Keratinocyte (primary cell): ENCODE data around the gene TUBA1A. TPM values are rescaled to one million over a fixed set of nuclear protein-coding genes. Genes with fewer than 3 reads are reported as not detected.
"Not testable (repeated sequence)": the region's sequence is repeated elsewhere in the genome, so short reads cannot be mapped to it uniquely, and the experiment has no call there.

ENCODE experiments used
- DNase-seq: peaks from one replicate; pipeline ENCODE4 v3.0.0-alpha.2; 2011; ENCODE audit warnings: low read depth, missing footprints, low spot score
- FAIRE-seq: peaks from 2 replicates; lab custom pipeline; 2011; peaks lifted over from hg19 to GRCh38; lab: Jason Lieb, UNC
- H2AFZ ChIP-seq: 2 replicates; pipeline ENCODE4 v1.6.0; 2012; ENCODE audit warnings: low read length, control low read depth, inconsistent platforms; ENCODE audit not compliant: control insufficient read depth
- H3K27ac ChIP-seq: 2 replicates; pipeline ENCODE4 v1.5.1; 2011; ENCODE audit warnings: low read length; ENCODE audit not compliant: control insufficient read depth, insufficient read depth
- H3K27me3 ChIP-seq: 3 replicates; pipeline ENCODE4 v1.6.0; 2011; ENCODE audit warnings: low read length; ENCODE audit not compliant: control insufficient read depth, insufficient read depth; ENCODE audit errors: extremely low read depth
- H3K36me3 ChIP-seq, 2 experiments: 2 replicates in 1 of 2; 3 replicates in 1 of 2; pipeline ENCODE4 v1.5.1; 2011; ENCODE audit warnings: low read length in 2 of 2, mild to moderate bottlenecking in 1 of 2; ENCODE audit not compliant: control insufficient read depth in 2 of 2, insufficient read depth in 2 of 2; ENCODE audit errors: extremely low read depth in 1 of 2
- H3K4me1 ChIP-seq: 3 replicates; pipeline ENCODE4 v1.5.1; 2011; ENCODE audit warnings: low read length; ENCODE audit not compliant: control insufficient read depth, insufficient read depth; ENCODE audit errors: extremely low read depth
- H3K4me2 ChIP-seq: 3 replicates; pipeline ENCODE4 v1.6.0; 2011; ENCODE audit warnings: low read depth, low read length; ENCODE audit not compliant: control insufficient read depth, insufficient read depth; ENCODE audit errors: extremely low read depth
- H3K4me3 ChIP-seq, 3 experiments: fragments of 200-600 bp in 1 of 3; sonication (generic) in 1 of 3; 2 replicates in 2 of 3; 3 replicates in 1 of 3; pipeline ENCODE4 v1.5.1; 2011 to 2016; ENCODE audit warnings: low read length in 3 of 3, mild to moderate bottlenecking in 3 of 3, control low read depth in 2 of 3, inconsistent platforms in 1 of 3, low read depth in 1 of 3, mixed read lengths in 1 of 3, mixed run types in 1 of 3, moderate library complexity in 1 of 3; ENCODE audit not compliant: control insufficient read depth in 2 of 3, insufficient read depth in 2 of 3; ENCODE audit errors: extremely low read depth in 1 of 3
- H3K79me2 ChIP-seq: 2 replicates; pipeline ENCODE4 v1.6.0; 2012; ENCODE audit warnings: low read length; ENCODE audit not compliant: control insufficient read depth, insufficient read depth
- H3K9ac ChIP-seq: 3 replicates; pipeline ENCODE4 v1.6.0; 2011; ENCODE audit warnings: low read length; ENCODE audit not compliant: control insufficient read depth, insufficient read depth; ENCODE audit errors: extremely low read depth
- H3K9me1 ChIP-seq: 3 replicates; pipeline ENCODE4 v1.6.0; 2011; ENCODE audit warnings: low read length; ENCODE audit not compliant: control insufficient read depth, insufficient read depth; ENCODE audit errors: extremely low read depth
- H3K9me3 ChIP-seq: 2 replicates; pipeline ENCODE4 v1.5.1; 2012; ENCODE audit warnings: low read depth, low read length; ENCODE audit not compliant: control insufficient read depth
- H4K20me1 ChIP-seq: 3 replicates; pipeline ENCODE4 v1.6.0; 2011; ENCODE audit warnings: low read length; ENCODE audit not compliant: control insufficient read depth, insufficient read depth; ENCODE audit errors: extremely low read depth
- EZH2 ChIP-seq: IDR thresholded peaks from one replicate; pipeline ENCODE4 v1.6.1; 2012; ENCODE audit warnings: inconsistent platforms, mild to moderate bottlenecking, low read length, moderate library complexity
- dilution Hi-C: fragments of 300-500 bp; cut with MboI; formaldehyde crosslinking; loops from one replicate; pipeline ENCODE4 v1.7.0; 2020; ENCODE audit warnings: low sequenced_read_pairs; ENCODE audit not compliant: extremely low pct_ligation_motif_present
- polyA plus RNA-seq, 5 experiments: library from polyadenylated mRNA; depleted of rRNA in 3 of 5; stranded (reverse) in 3 of 5; stranded (forward) in 1 of 5; unstranded in 1 of 5; fragments of >200 nt; gene quantifications; 1 replicate in 1 of 5; 2 replicates in 3 of 5; 3 replicates in 1 of 5; pipeline versions ENCODE4 v1.2.1 to v1.2.3, GENCODE V29; 2011 to 2012; ENCODE audit warnings: missing spikeins in 2 of 5, low read depth in 1 of 5, low replicate concordance in 1 of 5
- TF ChIP-seq, protein P1 (sequence below), 3 experiments: IDR thresholded peaks in 1 of 3; conservative IDR thresholded peaks in 1 of 3; optimal IDR thresholded peaks in 1 of 3; 2 replicates in 2 of 3; 3 replicates in 1 of 3; pipeline versions ENCODE3 to v1.5.1; 2011; ENCODE audit warnings: low read length in 3 of 3, mild to moderate bottlenecking in 3 of 3, moderate library complexity in 2 of 3, control low read depth in 1 of 3, inconsistent platforms in 1 of 3; ENCODE audit not compliant: insufficient read depth in 2 of 3; ENCODE audit errors: extremely low read depth in 1 of 3

TUBA1A gene
- polyA plus RNA-seq, 1 donor (not counting 4 experiments of a cell fraction or from before 2014, with no cell fraction given): 288 TPM

DNA sequence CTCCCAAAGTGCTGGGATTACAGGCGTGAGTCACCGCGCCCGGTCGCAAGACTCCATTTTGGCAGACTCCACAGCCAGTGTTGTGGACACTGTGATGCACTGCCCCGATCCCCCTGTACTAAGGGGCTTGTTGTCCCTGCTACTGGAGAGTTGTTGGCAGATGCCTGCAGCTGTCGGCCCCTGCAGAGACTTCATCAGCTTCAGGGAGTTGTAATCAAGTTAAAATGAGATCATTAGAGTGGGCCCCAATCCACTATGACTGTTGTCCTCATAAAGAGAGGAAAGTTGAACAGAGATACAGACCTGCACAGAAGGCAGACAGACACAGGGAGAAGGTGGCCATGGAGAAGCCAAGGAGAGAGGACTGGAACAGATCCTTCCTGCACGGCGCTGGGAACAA, 23.7 kb upstream of the TUBA1A start:
- H3K36me3 ChIP-seq: no peaks in the 10 kb centered on the region
- no peaks in the 10 kb centered on the region for H3K79me2 ChIP-seq
- FAIRE-seq (no peak), DNase-seq (no peak)
- no peak overlapping the region for H3K9ac ChIP-seq
- no peaks in the 10 kb centered on the region for H3K9me3 ChIP-seq
- H3K27me3 ChIP-seq: no peaks in the 10 kb centered on the region
- no peaks in the 10 kb centered on the region for H4K20me1 ChIP-seq
- H3K4me2 ChIP-seq: no peak overlapping the region
- no peak overlapping the region for H3K27ac ChIP-seq
- no peak for TF ChIP-seq EZH2
- TF ChIP-seq, protein P1, sequence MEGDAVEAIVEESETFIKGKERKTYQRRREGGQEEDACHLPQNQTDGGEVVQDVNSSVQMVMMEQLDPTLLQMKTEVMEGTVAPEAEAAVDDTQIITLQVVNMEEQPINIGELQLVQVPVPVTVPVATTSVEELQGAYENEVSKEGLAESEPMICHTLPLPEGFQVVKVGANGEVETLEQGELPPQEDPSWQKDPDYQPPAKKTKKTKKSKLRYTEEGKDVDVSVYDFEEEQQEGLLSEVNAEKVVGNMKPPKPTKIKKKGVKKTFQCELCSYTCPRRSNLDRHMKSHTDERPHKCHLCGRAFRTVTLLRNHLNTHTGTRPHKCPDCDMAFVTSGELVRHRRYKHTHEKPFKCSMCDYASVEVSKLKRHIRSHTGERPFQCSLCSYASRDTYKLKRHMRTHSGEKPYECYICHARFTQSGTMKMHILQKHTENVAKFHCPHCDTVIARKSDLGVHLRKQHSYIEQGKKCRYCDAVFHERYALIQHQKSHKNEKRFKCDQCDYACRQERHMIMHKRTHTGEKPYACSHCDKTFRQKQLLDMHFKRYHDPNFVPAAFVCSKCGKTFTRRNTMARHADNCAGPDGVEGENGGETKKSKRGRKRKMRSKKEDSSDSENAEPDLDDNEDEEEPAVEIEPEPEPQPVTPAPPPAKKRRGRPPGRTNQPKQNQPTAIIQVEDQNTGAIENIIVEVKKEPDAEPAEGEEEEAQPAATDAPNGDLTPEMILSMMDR (optimal IDR thresholded peaks at IDR 0.05 in 1 of 3, IDR thresholded peaks at IDR 0.05 in 1 of 3, conservative IDR thresholded peaks at IDR 0.05 in 1 of 3; ENCODE audit: extremely low read depth in 1 of 3, insufficient read depth in 2 of 3, low read length in 3 of 3): no peak
- H3K9me1 ChIP-seq: no peaks in the 10 kb centered on the region
- no peak overlapping the region for H2AFZ ChIP-seq
- dilution Hi-C loops: no loop called here
- H3K4me1 ChIP-seq: peaks cover 3% of the 10 kb centered on the region
- H3K4me3 ChIP-seq: no peak overlapping the region

DNA sequence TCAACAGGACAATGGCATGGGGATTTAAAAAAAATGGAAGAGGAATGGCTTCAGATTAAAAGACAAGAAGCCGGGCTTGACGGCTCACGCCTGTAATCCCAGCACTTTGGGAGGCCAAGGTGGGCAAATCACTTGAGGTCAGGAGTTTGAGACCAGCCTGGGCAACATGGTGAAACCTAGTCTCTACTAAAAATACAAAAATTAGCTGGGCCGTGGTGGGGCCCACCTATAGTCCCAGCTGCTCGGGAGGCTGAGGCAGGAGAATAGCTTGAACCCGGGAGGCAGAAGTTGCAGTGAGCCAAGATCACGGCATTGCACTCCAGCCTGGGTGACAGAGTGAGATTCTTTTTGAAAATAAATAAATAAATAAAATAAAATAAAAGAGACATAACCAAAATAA, 21.8 kb upstream of the TUBA1A start:
- H4K20me1 ChIP-seq, H3K36me3 ChIP-seq, H3K9me1 ChIP-seq, H3K27ac ChIP-seq, H3K9me3 ChIP-seq, H3K27me3 ChIP-seq, H3K4me1 ChIP-seq, FAIRE-seq, H2AFZ ChIP-seq, dilution Hi-C loops, H3K9ac ChIP-seq, H3K79me2 ChIP-seq, H3K4me2 ChIP-seq, H3K4me3 ChIP-seq, DNase-seq: not testable (repeated sequence)

DNA sequence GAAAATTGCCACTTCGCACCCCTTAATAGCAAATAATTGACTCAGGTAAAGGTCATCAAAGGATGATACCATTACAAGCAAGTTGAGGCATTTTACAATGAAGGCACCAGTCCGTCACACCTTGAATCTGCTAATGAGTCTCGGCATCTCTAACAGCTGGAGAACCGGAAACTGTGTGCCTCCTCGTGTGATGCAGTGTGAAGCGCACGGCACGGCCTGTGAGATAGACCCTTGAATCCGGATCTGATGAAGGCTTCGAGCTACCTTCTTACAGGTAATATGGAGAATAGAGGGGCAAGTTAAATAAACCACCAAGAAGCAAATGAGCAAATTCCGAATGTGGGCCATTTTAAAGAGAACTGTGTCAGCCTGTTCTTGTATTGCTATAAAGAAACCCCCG, 19.8 kb upstream of the TUBA1A start:
- no peaks in the 10 kb centered on the region for H3K9me3 ChIP-seq
- H4K20me1 ChIP-seq: no peaks in the 10 kb centered on the region
- H3K9ac ChIP-seq: no peak overlapping the region
- dilution Hi-C loops: no loop called here
- no peak overlapping the region for H3K4me2 ChIP-seq
- DNase-seq (no peak), FAIRE-seq (no peak)
- no peaks in the 10 kb centered on the region for H3K79me2 ChIP-seq
- H3K4me3 ChIP-seq: no peak overlapping the region
- H3K36me3 ChIP-seq: no peaks in the 10 kb centered on the region
- H3K9me1 ChIP-seq: no peaks in the 10 kb centered on the region
- H3K27me3 ChIP-seq: no peaks in the 10 kb centered on the region
- TF ChIP-seq, protein P1 (optimal IDR thresholded peaks at IDR 0.05 in 1 of 3, IDR thresholded peaks at IDR 0.05 in 1 of 3, conservative IDR thresholded peaks at IDR 0.05 in 1 of 3; ENCODE audit: extremely low read depth in 1 of 3, insufficient read depth in 2 of 3, low read length in 3 of 3): no peak
- TF ChIP-seq EZH2: no peak
- H3K27ac ChIP-seq: no peak overlapping the region
- no peak overlapping the region for H2AFZ ChIP-seq
- no peaks in the 10 kb centered on the region for H3K4me1 ChIP-seq
